HepG2 (cell line): Measurements from ENCODE around the gene ZG16. TPM values are rescaled to one million over a fixed set of nuclear protein-coding genes. Genes with fewer than 3 reads are reported as not detected.

Experiments
- AGO2 ChIP-seq: fragments of 200-400 bp; formaldehyde crosslinking; optimal IDR thresholded peaks from 2 replicates; pipeline ENCODE3; 2017; ENCODE audit warnings: mild to moderate bottlenecking, low read depth, low read length, moderate library complexity
- CREM ChIP-seq, 2 experiments: sonication (generic) in 1 of 2; formaldehyde crosslinking in 1 of 2; IDR thresholded peaks; 2 replicates each; pipeline versions ENCODE4 v1.4.0 to v1.6.1; 2016 to 2020; ENCODE audit warnings: antibody characterized with exemption in 1 of 2, mild to moderate bottlenecking in 1 of 2, missing genetic modification reagents in 1 of 2
- FOXA1 ChIP-seq, 2 experiments: fragments of 450-650 bp in 1 of 2; sonication (generic) in 1 of 2; formaldehyde crosslinking in 1 of 2; IDR thresholded peaks; 2 replicates each; pipeline versions ENCODE4 v1.4.0 to v1.6.1; 2016 to 2020; ENCODE audit warnings: missing genetic modification reagents in 1 of 2
- GABPB1 ChIP-seq: IDR thresholded peaks from 2 replicates; pipeline ENCODE4 v1.6.1; 2016; ENCODE audit warnings: mild to moderate bottlenecking, missing genetic modification reagents, moderate library complexity, missing compliant biosample characterization
- HNRNPL ChIP-seq: fragments of 200-400 bp; formaldehyde crosslinking; IDR thresholded peaks from 2 replicates; pipeline ENCODE4 v1.6.1; 2017; ENCODE audit warnings: mild to moderate bottlenecking, low read depth, low read length
- PCBP1 ChIP-seq: fragments of 200-400 bp; formaldehyde crosslinking; IDR thresholded peaks from 2 replicates; pipeline ENCODE4 v1.6.1; 2017; ENCODE audit warnings: mild to moderate bottlenecking, low read depth, low read length, borderline replicate concordance
- SNAI1 ChIP-seq: sonication (generic); formaldehyde crosslinking; IDR thresholded peaks from 2 replicates; pipeline ENCODE4 v1.5.0; 2020; ENCODE audit warnings: mild to moderate bottlenecking, missing genetic modification reagents, borderline replicate concordance
- WIZ ChIP-seq: sonication (generic); formaldehyde crosslinking; IDR thresholded peaks from 2 replicates; pipeline ENCODE4 v1.5.1; 2020; ENCODE audit warnings: mild to moderate bottlenecking, missing genetic modification reagents
- ZNF143 ChIP-seq: sonication (generic); formaldehyde crosslinking; IDR thresholded peaks from 2 replicates; pipeline ENCODE4 v1.4.0; 2020; ENCODE audit warnings: missing genetic modification reagents
- ZNF17 ChIP-seq: sonication (generic); formaldehyde crosslinking; IDR thresholded peaks from 2 replicates; pipeline ENCODE4 v1.5.0; 2020; ENCODE audit warnings: mild to moderate bottlenecking, missing genetic modification reagents
- ZNF350 ChIP-seq: sonication (generic); formaldehyde crosslinking; IDR thresholded peaks from 2 replicates; pipeline ENCODE4 v1.4.0; 2020; ENCODE audit warnings: mild to moderate bottlenecking, low read depth, missing genetic modification reagents, borderline replicate concordance
- ZNF510 ChIP-seq: sonication (generic); formaldehyde crosslinking; IDR thresholded peaks from 2 replicates; pipeline ENCODE4 v1.4.0; 2020; ENCODE audit warnings: low read depth, mild to moderate bottlenecking, missing genetic modification reagents
- ZNF605 ChIP-seq: sonication (generic); formaldehyde crosslinking; IDR thresholded peaks from 2 replicates; pipeline ENCODE4 v1.8.0; 2022; ENCODE audit warnings: mild to moderate bottlenecking, missing genetic modification reagents
- ZNF614 ChIP-seq: IDR thresholded peaks from 2 replicates; pipeline ENCODE4 v1.6.1; 2018; ENCODE audit warnings: missing biosample characterization, missing genetic modification reagents, inconsistent platforms, borderline replicate concordance
- ZNF713 ChIP-seq: sonication (generic); formaldehyde crosslinking; IDR thresholded peaks from 2 replicates; pipeline ENCODE4 v1.4.0; 2020; ENCODE audit warnings: mild to moderate bottlenecking, missing genetic modification reagents
- ZNF746 ChIP-seq: sonication (generic); formaldehyde crosslinking; IDR thresholded peaks from 2 replicates; pipeline ENCODE4 v1.8.0; 2022; ENCODE audit warnings: mild to moderate bottlenecking, missing genetic modification reagents
- polyA plus RNA-seq, 8 experiments: library from polyadenylated mRNA; depleted of rRNA in 3 of 8; stranded (reverse) in 7 of 8; unstranded in 1 of 8; fragments of >200 nt; fragmentation: Illumina TruSeq in 4 of 8; extraction: Trizol in 4 of 8; gene quantifications; 2 replicates each; pipeline versions ENCODE4 v1.2.1 to v1.2.3, GENCODE V29; 2011 to 2016; ENCODE audit warnings: low read depth in 4 of 8, missing spikeins in 1 of 8, mixed read lengths in 1 of 8; ENCODE audit not compliant: insufficient read depth in 1 of 8
- total RNA-seq, 5 experiments: library from RNA; depleted of rRNA; stranded (reverse); fragments of >200 nt; fragmentation: Illumina TruSeq; extraction: Trizol; gene quantifications; 2 replicates each; pipeline ENCODE4 v1.2.3, GENCODE V29; 2016; ENCODE audit warnings: low read depth in 1 of 5
- TF ChIP-seq, protein P1 (sequence below): sonication (generic); formaldehyde crosslinking; IDR thresholded peaks from 2 replicates; pipeline ENCODE4 v1.4.0; 2020; ENCODE audit warnings: missing genetic modification reagents
- TF ChIP-seq, protein P2 (sequence below): sonication (generic); formaldehyde crosslinking; IDR thresholded peaks from 2 replicates; pipeline ENCODE4 v1.4.0; 2020; ENCODE audit warnings: mild to moderate bottlenecking, missing genetic modification reagents
- TF ChIP-seq, protein P3 (sequence below): sonication (generic); formaldehyde crosslinking; IDR thresholded peaks from 2 replicates; pipeline ENCODE4 v1.4.0; 2020; ENCODE audit warnings: missing genetic modification reagents, low read depth, mild to moderate bottlenecking, borderline replicate concordance
- TF ChIP-seq, protein P4 (sequence below): sonication (generic); formaldehyde crosslinking; IDR thresholded peaks from 2 replicates; pipeline ENCODE4 v1.5.0; 2020; ENCODE audit warnings: missing genetic modification reagents, mild to moderate bottlenecking, borderline replicate concordance

The ZG16 gene
- total and polyA plus RNA-seq, 2 of the 13 experiments (the other 11 are each of a cell fraction or from before 2014, with no cell fraction given), result 0.04 to 0.07 TPM

DNA sequence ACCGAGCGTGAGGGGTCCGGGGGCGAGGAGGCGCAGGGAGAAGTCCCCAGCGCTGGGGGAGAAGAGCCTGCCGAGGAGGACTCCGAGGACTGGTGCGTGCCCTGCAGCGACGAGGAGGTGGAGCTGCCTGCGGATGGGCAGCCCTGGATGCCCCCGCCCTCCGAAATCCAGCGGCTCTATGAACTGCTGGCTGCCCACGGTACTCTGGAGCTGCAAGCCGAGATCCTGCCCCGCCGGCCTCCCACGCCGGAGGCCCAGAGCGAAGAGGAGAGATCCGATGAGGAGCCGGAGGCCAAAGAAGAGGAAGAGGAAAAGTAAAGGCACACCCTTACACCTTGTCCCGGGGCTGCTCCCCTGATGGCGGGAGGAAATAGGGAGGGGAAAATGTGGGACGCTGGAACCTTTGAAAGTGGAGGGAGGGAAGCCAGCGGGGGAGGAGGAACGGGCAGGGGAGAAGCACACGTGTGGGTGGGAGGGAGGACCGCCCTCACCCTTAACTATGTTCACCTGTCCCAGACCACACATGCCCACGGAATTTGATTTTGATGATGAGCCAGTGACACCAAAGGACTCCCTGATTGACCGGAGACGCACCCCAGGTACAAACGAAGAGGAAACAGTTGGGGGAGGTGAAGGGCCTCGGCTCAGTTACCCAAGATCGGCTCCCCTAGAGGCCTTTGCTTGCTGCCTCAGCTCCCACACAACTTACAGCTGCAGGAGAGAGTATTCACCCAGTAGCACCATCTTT is 38.8 kb downstream of the ZG16 start (continued):
- TF ChIP-seq ZNF17 (CRISPR knock-in tag) (no peak), ZNF143 (CRISPR knock-in tag) (no peak), ZNF713 (CRISPR knock-in tag) (0 out of 2 replicates have a peak, but pooled peaks have one; percentile 25), AGO2 (peak; percentile 25), ZNF746 (CRISPR knock-in tag) (peak; percentile 78), ZNF350 (CRISPR knock-in tag) (peak; percentile 4; the same call in 1 of the 2 replicates), HNRNPL (peak; percentile 60; the same call in 1 of the 2 replicates), ZNF510 (CRISPR knock-in tag) (0 out of 2 replicates have a peak, but pooled peaks have one; percentile 56), CREM (IDR thresholded peaks at IDR 0.05) (no peak), CREM (CRISPR knock-in tag; IDR thresholded peaks at IDR 0.05) (no peak), ZNF614 (CRISPR knock-in tag) (no peak), WIZ (CRISPR knock-in tag) (peak; percentile 53; the same call in 1 of the 2 replicates), ZNF605 (peak; percentile 58), PCBP1 (peak; percentile 63), FOXA1 (IDR thresholded peaks at IDR 0.05) (no peak), FOXA1 (CRISPR knock-in tag; IDR thresholded peaks at IDR 0.05) (0 out of 2 replicates have a peak, but pooled peaks have one; percentile 2), GABPB1 (CRISPR knock-in tag) (peak; percentile 3; the same call in 1 of the 2 replicates), SNAI1 (peak; percentile 90)
- TF ChIP-seq, protein P1, sequence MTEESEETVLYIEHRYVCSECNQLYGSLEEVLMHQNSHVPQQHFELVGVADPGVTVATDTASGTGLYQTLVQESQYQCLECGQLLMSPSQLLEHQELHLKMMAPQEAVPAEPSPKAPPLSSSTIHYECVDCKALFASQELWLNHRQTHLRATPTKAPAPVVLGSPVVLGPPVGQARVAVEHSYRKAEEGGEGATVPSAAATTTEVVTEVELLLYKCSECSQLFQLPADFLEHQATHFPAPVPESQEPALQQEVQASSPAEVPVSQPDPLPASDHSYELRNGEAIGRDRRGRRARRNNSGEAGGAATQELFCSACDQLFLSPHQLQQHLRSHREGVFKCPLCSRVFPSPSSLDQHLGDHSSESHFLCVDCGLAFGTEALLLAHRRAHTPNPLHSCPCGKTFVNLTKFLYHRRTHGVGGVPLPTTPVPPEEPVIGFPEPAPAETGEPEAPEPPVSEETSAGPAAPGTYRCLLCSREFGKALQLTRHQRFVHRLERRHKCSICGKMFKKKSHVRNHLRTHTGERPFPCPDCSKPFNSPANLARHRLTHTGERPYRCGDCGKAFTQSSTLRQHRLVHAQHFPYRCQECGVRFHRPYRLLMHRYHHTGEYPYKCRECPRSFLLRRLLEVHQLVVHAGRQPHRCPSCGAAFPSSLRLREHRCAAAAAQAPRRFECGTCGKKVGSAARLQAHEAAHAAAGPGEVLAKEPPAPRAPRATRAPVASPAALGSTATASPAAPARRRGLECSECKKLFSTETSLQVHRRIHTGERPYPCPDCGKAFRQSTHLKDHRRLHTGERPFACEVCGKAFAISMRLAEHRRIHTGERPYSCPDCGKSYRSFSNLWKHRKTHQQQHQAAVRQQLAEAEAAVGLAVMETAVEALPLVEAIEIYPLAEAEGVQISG (CRISPR knock-in tag), result no peak
- TF ChIP-seq, protein P2, sequence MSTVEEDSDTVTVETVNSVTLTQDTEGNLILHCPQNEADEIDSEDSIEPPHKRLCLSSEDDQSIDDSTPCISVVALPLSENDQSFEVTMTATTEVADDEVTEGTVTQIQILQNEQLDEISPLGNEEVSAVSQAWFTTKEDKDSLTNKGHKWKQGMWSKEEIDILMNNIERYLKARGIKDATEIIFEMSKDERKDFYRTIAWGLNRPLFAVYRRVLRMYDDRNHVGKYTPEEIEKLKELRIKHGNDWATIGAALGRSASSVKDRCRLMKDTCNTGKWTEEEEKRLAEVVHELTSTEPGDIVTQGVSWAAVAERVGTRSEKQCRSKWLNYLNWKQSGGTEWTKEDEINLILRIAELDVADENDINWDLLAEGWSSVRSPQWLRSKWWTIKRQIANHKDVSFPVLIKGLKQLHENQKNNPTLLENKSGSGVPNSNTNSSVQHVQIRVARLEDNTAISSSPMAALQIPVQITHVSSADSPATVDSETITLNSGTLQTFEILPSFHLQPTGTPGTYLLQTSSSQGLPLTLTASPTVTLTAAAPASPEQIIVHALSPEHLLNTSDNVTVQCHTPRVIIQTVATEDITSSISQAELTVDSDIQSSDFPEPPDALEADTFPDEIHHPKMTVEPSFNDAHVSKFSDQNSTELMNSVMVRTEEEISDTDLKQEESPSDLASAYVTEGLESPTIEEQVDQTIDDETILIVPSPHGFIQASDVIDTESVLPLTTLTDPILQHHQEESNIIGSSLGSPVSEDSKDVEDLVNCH (CRISPR knock-in tag), result no peak; the same call in 1 of the 2 replicates
- TF ChIP-seq, protein P3, sequence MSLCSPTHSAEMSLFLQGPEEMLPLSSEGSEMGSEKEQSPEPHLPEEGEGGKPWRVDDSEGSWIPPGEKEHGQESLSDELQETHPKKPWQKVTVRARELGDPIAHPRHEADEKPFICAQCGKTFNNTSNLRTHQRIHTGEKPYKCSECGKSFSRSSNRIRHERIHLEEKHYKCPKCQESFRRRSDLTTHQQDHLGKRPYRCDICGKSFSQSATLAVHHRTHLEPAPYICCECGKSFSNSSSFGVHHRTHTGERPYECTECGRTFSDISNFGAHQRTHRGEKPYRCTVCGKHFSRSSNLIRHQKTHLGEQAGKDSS (CRISPR knock-in tag), result 0 out of 2 replicates have a peak, but pooled peaks have one; percentile 4
- TF ChIP-seq, protein P4, sequence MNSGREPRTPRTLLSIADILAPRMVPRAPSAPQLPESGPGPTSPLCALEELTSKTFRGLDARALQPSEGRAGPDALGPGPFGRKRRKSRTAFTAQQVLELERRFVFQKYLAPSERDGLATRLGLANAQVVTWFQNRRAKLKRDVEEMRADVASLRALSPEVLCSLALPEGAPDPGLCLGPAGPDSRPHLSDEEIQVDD (CRISPR knock-in tag), result 0 out of 2 replicates have a peak, but pooled peaks have one; percentile 54
